Tibial nerve (tissue), 4 donors: ENCODE results near the gene PTPRE.

ENCODE experiments used
- CTCF ChIP-seq, 5 experiments: fragments of 200-600 bp in 3 of 5; fragments of 450-650 bp in 2 of 5; sonication (generic) in 3 of 5; IDR thresholded peaks; one replicate each; pipeline ENCODE4 v1.5.1; 2016 to 2019; ENCODE audit warnings: antibody characterized with exemption in 5 of 5, mild to moderate bottlenecking in 3 of 5, moderate library complexity in 2 of 5
- EP300 ChIP-seq, 2 donors: sonication (generic); formaldehyde crosslinking; IDR thresholded peaks; one replicate each; pipeline ENCODE4 v1.6.1; 2017; ENCODE audit warnings: antibody characterized with exemption in 2 of 2, mild to moderate bottlenecking in 1 of 2
- POLR2A ChIP-seq, 2 donors: fragments of 450-650 bp; IDR thresholded peaks; one replicate each; pipeline ENCODE4 v1.6.1; 2017; ENCODE audit warnings: antibody characterized with exemption in 2 of 2, mild to moderate bottlenecking in 2 of 2, moderate library complexity in 2 of 2

DNA sequence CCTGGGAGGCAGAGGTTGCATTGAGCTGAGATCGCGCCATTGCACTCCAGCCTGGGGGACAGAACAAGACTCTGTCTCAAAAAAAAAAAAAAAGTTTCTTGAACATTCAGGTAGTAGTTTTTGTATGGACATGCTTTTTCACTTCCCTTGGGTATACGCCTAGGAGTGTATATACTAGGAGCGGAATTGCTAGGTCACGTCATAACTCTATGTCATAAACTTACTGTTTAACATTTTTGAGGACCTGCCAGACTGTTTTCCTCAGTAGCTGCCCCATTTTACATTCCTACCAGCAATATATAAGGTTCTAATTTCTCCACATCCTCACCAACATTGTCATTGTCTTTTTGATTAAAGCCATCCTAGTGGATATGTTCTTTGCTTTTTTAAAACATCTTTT is 167.7 kb downstream of the PTPRE start:
- TF ChIP-seq CTCF (IDR thresholded peaks at IDR 0.05) (no peak), POLR2A (IDR thresholded peaks at IDR 0.05) (no peak), EP300 (IDR thresholded peaks at IDR 0.05) (no peak)
